Muscle layer of duodenum (tissue), 2 donors: Measurements from ENCODE around the gene ZNF385A.

Source experiments
- H3K27ac ChIP-seq: one replicate; pipeline ENCODE4 v1.7.0; 2013; ENCODE audit warnings: mild to moderate bottlenecking, low read length
- H3K27me3 ChIP-seq: one replicate; pipeline ENCODE4 v1.7.0; 2013; ENCODE audit warnings: low read depth, mild to moderate bottlenecking, control low read depth, low read length
- H3K36me3 ChIP-seq, 2 donors: one replicate each; pipeline ENCODE4 v1.7.0; 2013; ENCODE audit warnings: low read length in 2 of 2, control low read depth in 1 of 2, mild to moderate bottlenecking in 1 of 2; ENCODE audit not compliant: insufficient read depth in 2 of 2, control insufficient read depth in 1 of 2
- H3K4me1 ChIP-seq, 2 donors: one replicate each; pipeline ENCODE4 v1.7.0; 2013; ENCODE audit warnings: low read length in 2 of 2, mild to moderate bottlenecking in 2 of 2, control low read depth in 1 of 2, moderate library complexity in 1 of 2; ENCODE audit not compliant: insufficient read depth in 2 of 2, control insufficient read depth in 1 of 2
- H3K4me3 ChIP-seq, 2 donors: one replicate each; pipeline ENCODE4 v1.7.0; 2013; ENCODE audit warnings: low read length in 2 of 2, low read depth in 1 of 2, mild to moderate bottlenecking in 1 of 2
- H3K9me3 ChIP-seq, 2 donors: one replicate each; pipeline ENCODE4 v1.7.0; 2013; ENCODE audit warnings: low read length in 2 of 2, control low read depth in 1 of 2, mild to moderate bottlenecking in 1 of 2; ENCODE audit not compliant: control insufficient read depth in 1 of 2
- donor health status: healthy.

ZNF385A gene

GRCh38 chr12:54423816-54424150, 39.2 kb upstream of the ZNF385A start:
- Histone ChIP-seq H3K36me3 (peaks cover 0 to 19% of the 10 kb centered on the region in 2 donors), H3K27ac (no peak overlapping the region), H3K4me1 (peaks cover 9 to 33% of the 10 kb centered on the region in 2 donors)

GRCh38 chr12:54421879-54422250, 37.3 kb upstream of the ZNF385A start:
- H3K4me3 ChIP-seq = peak overlapping the region in 1 of 2 donors; percentile 14
- H3K4me1 ChIP-seq = peaks cover 9 to 21% of the 10 kb centered on the region in 2 donors
- H3K27me3 ChIP-seq = no peaks in the 10 kb centered on the region
- H3K9me3 ChIP-seq = no peaks in the 10 kb centered on the region
- peak overlapping the region; percentile 95 for H3K27ac ChIP-seq
- peaks cover 0 to 28% of the 10 kb centered on the region in 2 donors for H3K36me3 ChIP-seq

More at GRCh38 chr12:54423816-54424150, 39.2 kb upstream of the ZNF385A start:
- no peaks in the 10 kb centered on the region for H3K9me3 ChIP-seq
- no peak overlapping the region for H3K4me3 ChIP-seq
- H3K27me3 ChIP-seq = no peaks in the 10 kb centered on the region

GRCh38 chr12:54421175-54421878, 36.8 kb upstream of the ZNF385A start:
- Histone ChIP-seq H3K9me3 (no peaks in the 10 kb centered on the region), H3K36me3 (peaks cover 0 to 31% of the 10 kb centered on the region in 2 donors), H3K4me1 (peaks cover 9 to 24% of the 10 kb centered on the region in 2 donors), H3K27me3 (no peaks in the 10 kb centered on the region), H3K4me3 (peak overlapping the region; percentile 14 to 34), H3K27ac (peak overlapping the region; percentile 95)

- H3K27ac ChIP-seq = peak overlapping the region; percentile 95
- H3K4me1 ChIP-seq = peaks cover 9 to 26% of the 10 kb centered on the region in 2 donors
- H3K36me3 ChIP-seq = peaks cover 0 to 31% of the 10 kb centered on the region in 2 donors
- no peaks in the 10 kb centered on the region for H3K9me3 ChIP-seq
- no peaks in the 10 kb centered on the region for H3K27me3 ChIP-seq
- H3K4me3 ChIP-seq = peak overlapping the region; percentile 34 to 88
Measured at GRCh38 chr12:54420766-54421144, 36.2 kb upstream of the ZNF385A start.

- Histone ChIP-seq H3K27ac (peak within 1 kb of the TSS; percentile 95), H3K4me1 (peaks cover 9 to 37% of the 10 kb centered on the region in 2 donors), H3K4me3 (peak within 1 kb of the TSS; percentile 71 to 88), H3K9me3 (no peaks in the 10 kb centered on the region), H3K36me3 (peaks cover 0 to 31% of the 10 kb centered on the region in 2 donors), H3K27me3 (no peaks in the 10 kb centered on the region)
Measured at GRCh38 chr12:54419088-54419887, 34.8 kb upstream of the ZNF385A start, which contains the start of gene ITGA5. Gene ITGA5 (minus strand): TSS chr12:54419266. CDS start chr12:54419198, 68 bp downstream.

- no peaks in the 10 kb centered on the region for H3K9me3 ChIP-seq
- peaks cover 4 to 33% of the 10 kb centered on the region in 2 donors for H3K36me3 ChIP-seq
- H3K4me1 ChIP-seq = peaks cover 9 to 44% of the 10 kb centered on the region in 2 donors
- no peaks in the 10 kb centered on the region for H3K27me3 ChIP-seq
- peak overlapping the region; percentile 95 for H3K27ac ChIP-seq
- H3K4me3 ChIP-seq = peak overlapping the region; percentile 71 to 88
Measured at GRCh38 chr12:54418441-54419087, 34.0 kb upstream of the ZNF385A start.

- H3K4me3 ChIP-seq = peak overlapping the region; percentile 71 to 88
- no peaks in the 10 kb centered on the region for H3K27me3 ChIP-seq
- peaks cover 9 to 51% of the 10 kb centered on the region in 2 donors for H3K4me1 ChIP-seq
- H3K27ac ChIP-seq = peak overlapping the region; percentile 95
- no peaks in the 10 kb centered on the region for H3K9me3 ChIP-seq
- H3K36me3 ChIP-seq = peaks cover 4 to 36% of the 10 kb centered on the region in 2 donors
Measured at GRCh38 chr12:54417712-54418440, 33.3 kb upstream of the ZNF385A start.

GRCh38 chr12:54416687-54417603, 32.4 kb upstream of the ZNF385A start:
- Histone ChIP-seq H3K9me3 (no peaks in the 10 kb centered on the region), H3K4me1 (peaks cover 10 to 59% of the 10 kb centered on the region in 2 donors), H3K4me3 (peak overlapping the region; percentile 71 to 88), H3K27me3 (no peaks in the 10 kb centered on the region), H3K27ac (peak overlapping the region; percentile 95), H3K36me3 (peaks cover 4 to 36% of the 10 kb centered on the region in 2 donors)

- H3K4me3 ChIP-seq = peak overlapping the region; percentile 43 to 88
- peaks cover 10 to 41% of the 10 kb centered on the region in 2 donors for H3K36me3 ChIP-seq
- no peaks in the 10 kb centered on the region for H3K27me3 ChIP-seq
- H3K27ac ChIP-seq = peak overlapping the region; percentile 95
- H3K4me1 ChIP-seq = peaks cover 3 to 60% of the 10 kb centered on the region in 2 donors
- H3K9me3 ChIP-seq = no peaks in the 10 kb centered on the region
Measured at GRCh38 chr12:54415221-54415929, 30.8 kb upstream of the ZNF385A start.
